ENCODE measurements around the gene SYK.
"Not testable (repeated sequence)": the region's sequence is repeated elsewhere in the genome, so short reads cannot be mapped to it uniquely, and the experiment has no call there.

Gene SYK

GRCh38 chr9:90878562-90878961, 76.9 kb downstream of the SYK start:
- Histone ChIP-seq H3K4me1 (ENCODE audit: control insufficient read depth, insufficient read depth, low read length) (no peaks in the 10 kb centered on the region), H3K4me3 (ENCODE audit: low read length) (no peak overlapping the region), H3K36me3 (ENCODE audit: control insufficient read depth, insufficient read depth, low read length) (peaks cover 10% of the 10 kb centered on the region), H3K9ac (ENCODE audit: low read length) (no peak overlapping the region), H3K9me3 (ENCODE audit: control insufficient read depth, low read length) (no peaks in the 10 kb centered on the region), H3K27me3 (ENCODE audit: control insufficient read depth, insufficient read depth, low read length) (no peaks in the 10 kb centered on the region)

GRCh38 chr9:90880066-90880465, 78.4 kb downstream of the SYK start:
- Histone ChIP-seq H3K4me3 (ENCODE audit: low read length) (no peak overlapping the region), H3K4me1 (ENCODE audit: control insufficient read depth, insufficient read depth, low read length) (no peaks in the 10 kb centered on the region), H3K9ac (ENCODE audit: low read length) (no peak overlapping the region), H3K9me3 (ENCODE audit: control insufficient read depth, low read length) (no peaks in the 10 kb centered on the region), H3K36me3 (ENCODE audit: control insufficient read depth, insufficient read depth, low read length) (peaks cover 10% of the 10 kb centered on the region), H3K27me3 (ENCODE audit: control insufficient read depth, insufficient read depth, low read length) (no peaks in the 10 kb centered on the region)

GRCh38 chr9:90880669-90881068, 79.0 kb downstream of the SYK start:
- no peak overlapping the region for H3K4me3 ChIP-seq (ENCODE audit: low read length)
- no peaks in the 10 kb centered on the region for H3K9me3 ChIP-seq (ENCODE audit: control insufficient read depth, low read length)
- H3K27me3 ChIP-seq (ENCODE audit: control insufficient read depth, insufficient read depth, low read length), result no peaks in the 10 kb centered on the region
- H3K9ac ChIP-seq (ENCODE audit: low read length), result no peak overlapping the region
- H3K4me1 ChIP-seq (ENCODE audit: control insufficient read depth, insufficient read depth, low read length), result no peaks in the 10 kb centered on the region
- peaks cover 10% of the 10 kb centered on the region for H3K36me3 ChIP-seq (ENCODE audit: control insufficient read depth, insufficient read depth, low read length)

GRCh38 chr9:90881648-90882047, 80.0 kb downstream of the SYK start:
- Histone ChIP-seq H3K9ac (ENCODE audit: low read length) (no peak overlapping the region), H3K4me1 (ENCODE audit: control insufficient read depth, insufficient read depth, low read length) (no peaks in the 10 kb centered on the region), H3K36me3 (ENCODE audit: control insufficient read depth, insufficient read depth, low read length) (peaks cover 10% of the 10 kb centered on the region)

GRCh38 chr9:90882991-90883600, 81.5 kb downstream of the SYK start:
- H3K27me3 ChIP-seq (ENCODE audit: control insufficient read depth, insufficient read depth, low read length), result no peaks in the 10 kb centered on the region
- H3K9me3 ChIP-seq (ENCODE audit: control insufficient read depth, low read length), result no peaks in the 10 kb centered on the region
- H3K36me3 ChIP-seq (ENCODE audit: control insufficient read depth, insufficient read depth, low read length), result peaks cover 5% of the 10 kb centered on the region
- H3K9ac ChIP-seq (ENCODE audit: low read length), result no peak overlapping the region
- H3K4me1 ChIP-seq (ENCODE audit: control insufficient read depth, insufficient read depth, low read length), result no peaks in the 10 kb centered on the region
- no peak overlapping the region for H3K4me3 ChIP-seq (ENCODE audit: low read length)

More at GRCh38 chr9:90881648-90882047, 80.0 kb downstream of the SYK start:
- no peak overlapping the region for H3K4me3 ChIP-seq (ENCODE audit: low read length)
- H3K9me3 ChIP-seq (ENCODE audit: control insufficient read depth, low read length), result no peaks in the 10 kb centered on the region
- H3K27me3 ChIP-seq (ENCODE audit: control insufficient read depth, insufficient read depth, low read length), result no peaks in the 10 kb centered on the region

- no peak overlapping the region for H3K9ac ChIP-seq (ENCODE audit: low read length)
- no peak overlapping the region for H3K4me3 ChIP-seq (ENCODE audit: low read length)
- H3K4me1 ChIP-seq (ENCODE audit: control insufficient read depth, insufficient read depth, low read length), result no peaks in the 10 kb centered on the region
- peaks cover 5% of the 10 kb centered on the region for H3K36me3 ChIP-seq (ENCODE audit: control insufficient read depth, insufficient read depth, low read length)
- no peaks in the 10 kb centered on the region for H3K27me3 ChIP-seq (ENCODE audit: control insufficient read depth, insufficient read depth, low read length)
- H3K9me3 ChIP-seq (ENCODE audit: control insufficient read depth, low read length), result no peaks in the 10 kb centered on the region
These were observed 82.0 kb downstream of the SYK start for GRCh38 chr9:90883661-90884060.

- Histone ChIP-seq H3K9me3 (ENCODE audit: control insufficient read depth, low read length) (no peaks in the 10 kb centered on the region), H3K4me3 (ENCODE audit: low read length) (no peak overlapping the region), H3K36me3 (ENCODE audit: control insufficient read depth, insufficient read depth, low read length) (peaks cover 5% of the 10 kb centered on the region), H3K27me3 (ENCODE audit: control insufficient read depth, insufficient read depth, low read length) (no peaks in the 10 kb centered on the region), H3K9ac (ENCODE audit: low read length) (no peak overlapping the region), H3K4me1 (ENCODE audit: control insufficient read depth, insufficient read depth, low read length) (no peaks in the 10 kb centered on the region)
These were observed 82.6 kb downstream of the SYK start for GRCh38 chr9:90884178-90884577.

GRCh38 chr9:90886868-90887267, 85.2 kb downstream of the SYK start:
- H3K27me3 ChIP-seq (ENCODE audit: control insufficient read depth, insufficient read depth, low read length); H3K9ac ChIP-seq (ENCODE audit: low read length); H3K36me3 ChIP-seq (ENCODE audit: control insufficient read depth, insufficient read depth, low read length); H3K9me3 ChIP-seq (ENCODE audit: control insufficient read depth, low read length); H3K4me3 ChIP-seq (ENCODE audit: low read length); H3K4me1 ChIP-seq (ENCODE audit: control insufficient read depth, insufficient read depth, low read length): not testable (repeated sequence)

- H3K4me1 ChIP-seq (ENCODE audit: control insufficient read depth, insufficient read depth, low read length), result no peaks in the 10 kb centered on the region
- no peaks in the 10 kb centered on the region for H3K36me3 ChIP-seq (ENCODE audit: control insufficient read depth, insufficient read depth, low read length)
- no peaks in the 10 kb centered on the region for H3K9me3 ChIP-seq (ENCODE audit: control insufficient read depth, low read length)
- H3K4me3 ChIP-seq (ENCODE audit: low read length), result no peak overlapping the region
- no peak overlapping the region for H3K9ac ChIP-seq (ENCODE audit: low read length)
- no peaks in the 10 kb centered on the region for H3K27me3 ChIP-seq (ENCODE audit: control insufficient read depth, insufficient read depth, low read length)
These were observed 87.3 kb downstream of the SYK start for GRCh38 chr9:90888941-90889340.

- no peaks in the 10 kb centered on the region for H3K9me3 ChIP-seq (ENCODE audit: control insufficient read depth, low read length)
- H3K36me3 ChIP-seq (ENCODE audit: control insufficient read depth, insufficient read depth, low read length), result peaks cover 2% of the 10 kb centered on the region
- no peaks in the 10 kb centered on the region for H3K4me1 ChIP-seq (ENCODE audit: control insufficient read depth, insufficient read depth, low read length)
- no peaks in the 10 kb centered on the region for H3K27me3 ChIP-seq (ENCODE audit: control insufficient read depth, insufficient read depth, low read length)
- no peak overlapping the region for H3K9ac ChIP-seq (ENCODE audit: low read length)
- H3K4me3 ChIP-seq (ENCODE audit: low read length), result no peak overlapping the region
These were observed 88.7 kb downstream of the SYK start for GRCh38 chr9:90890146-90890810.

- no peaks in the 10 kb centered on the region for H3K4me1 ChIP-seq (ENCODE audit: control insufficient read depth, insufficient read depth, low read length)
- H3K36me3 ChIP-seq (ENCODE audit: control insufficient read depth, insufficient read depth, low read length), result peaks cover 9% of the 10 kb centered on the region
- H3K9ac ChIP-seq (ENCODE audit: low read length), result no peak overlapping the region
These were observed 89.9 kb downstream of the SYK start for GRCh38 chr9:90891308-90892040.

GRCh38 chr9:90892918-90893317, 91.3 kb downstream of the SYK start:
- H3K9ac ChIP-seq (ENCODE audit: low read length), result no peak overlapping the region
- peaks cover 9% of the 10 kb centered on the region for H3K36me3 ChIP-seq (ENCODE audit: control insufficient read depth, insufficient read depth, low read length)
- H3K4me3 ChIP-seq (ENCODE audit: low read length), result no peak overlapping the region
- H3K27me3 ChIP-seq (ENCODE audit: control insufficient read depth, insufficient read depth, low read length), result no peaks in the 10 kb centered on the region
- no peaks in the 10 kb centered on the region for H3K9me3 ChIP-seq (ENCODE audit: control insufficient read depth, low read length)
- H3K4me1 ChIP-seq (ENCODE audit: control insufficient read depth, insufficient read depth, low read length), result no peaks in the 10 kb centered on the region

More at GRCh38 chr9:90891308-90892040, 89.9 kb downstream of the SYK start:
- Histone ChIP-seq H3K4me3 (ENCODE audit: low read length) (no peak overlapping the region), H3K9me3 (ENCODE audit: control insufficient read depth, low read length) (no peaks in the 10 kb centered on the region), H3K27me3 (ENCODE audit: control insufficient read depth, insufficient read depth, low read length) (no peaks in the 10 kb centered on the region)

Data from mucosa of stomach (tissue), 1 donor.